Erythroblast (primary cell): ENCODE results near the gene HHEX.

Source experiments
- GATA1 ChIP-seq: IDR thresholded peaks from 2 replicates; pipeline ENCODE4 v1.6.1; 2011; ENCODE audit warnings: low read depth, mild to moderate bottlenecking, control low read depth, low read length, moderate library complexity
- POLR2A ChIP-seq: IDR thresholded peaks from 2 replicates; pipeline ENCODE4 v1.6.1; 2011; ENCODE audit warnings: mild to moderate bottlenecking, low read length

- TF ChIP-seq POLR2A (no peak), GATA1 (no peak)
These were observed 31.0 kb downstream of the HHEX start for GRCh38 chr10:92720831-92721165.
